H9 (cell line): ENCODE measurements around the gene MYH4. TPM values are rescaled to one million over a fixed set of nuclear protein-coding genes. Genes with fewer than 3 reads are reported as not detected.

ENCODE experiments used
- DNase-seq: peaks from one replicate; pipeline ENCODE4 v3.0.0-alpha.2; 2017
- H2AFZ ChIP-seq: one replicate; pipeline ENCODE4 v1.6.1; 2013; ENCODE audit warnings: mild to moderate bottlenecking, low read length, control low read depth, moderate library complexity
- H2AK5ac ChIP-seq: 2 replicates; pipeline ENCODE4 v1.6.1; 2013; ENCODE audit warnings: low read length, control low read depth, mixed read lengths; ENCODE audit not compliant: insufficient read length
- H2BK120ac ChIP-seq: one replicate; pipeline ENCODE4 v1.6.1; 2013; ENCODE audit warnings: low read depth, mild to moderate bottlenecking, low read length, control low read depth, inconsistent platforms; ENCODE audit not compliant: poor library complexity, severe bottlenecking
- H2BK12ac ChIP-seq: 2 replicates; pipeline ENCODE4 v1.6.1; 2013; ENCODE audit warnings: low read length, control low read depth, mixed read lengths, low read depth; ENCODE audit not compliant: insufficient read length
- H2BK15ac ChIP-seq: 2 replicates; pipeline ENCODE4 v1.6.1; 2013; ENCODE audit warnings: low read depth, low read length, control low read depth
- H2BK20ac ChIP-seq: one replicate; pipeline ENCODE4 v1.6.1; 2013; ENCODE audit warnings: low read depth, mild to moderate bottlenecking, low read length, control low read depth, inconsistent platforms; ENCODE audit not compliant: poor library complexity, severe bottlenecking
- H2BK5ac ChIP-seq: 2 replicates; pipeline ENCODE4 v1.6.1; 2013; ENCODE audit warnings: low read length, control low read depth, mixed read lengths; ENCODE audit not compliant: insufficient read length
- H3K14ac ChIP-seq: 2 replicates; pipeline ENCODE4 v1.6.1; 2013; ENCODE audit warnings: low read length, control low read depth; ENCODE audit not compliant: insufficient read depth
- H3K18ac ChIP-seq: 2 replicates; pipeline ENCODE4 v1.6.1; 2013; ENCODE audit warnings: low read depth, mild to moderate bottlenecking, mixed read lengths, low read length, control low read depth; ENCODE audit not compliant: insufficient read length
- H3K23ac ChIP-seq: 2 replicates; pipeline ENCODE4 v1.6.1; 2013; ENCODE audit warnings: low read length, control low read depth, mixed read lengths, low read depth; ENCODE audit not compliant: insufficient read length
- H3K23me2 ChIP-seq: 2 replicates; pipeline ENCODE4 v1.6.1; 2013; ENCODE audit warnings: low read depth, mild to moderate bottlenecking, mixed read lengths, low read length, control low read depth; ENCODE audit not compliant: insufficient read length, poor library complexity, severe bottlenecking
- H3K27ac ChIP-seq: 2 replicates; pipeline ENCODE4 v1.5.1; 2013; ENCODE audit warnings: low read length, control low read depth, mixed read lengths, low read depth; ENCODE audit not compliant: insufficient read length
- H3K27me3 ChIP-seq: 2 replicates; pipeline ENCODE4 v1.6.1; 2013; ENCODE audit warnings: low read length, control low read depth, inconsistent platforms; ENCODE audit not compliant: insufficient read depth
- H3K4ac ChIP-seq: 2 replicates; pipeline ENCODE4 v1.6.1; 2013; ENCODE audit warnings: low read depth, mild to moderate bottlenecking, control low read depth, inconsistent platforms, low read length, moderate library complexity
- H3K4me1 ChIP-seq: 2 replicates; pipeline ENCODE4 v1.6.1; 2013; ENCODE audit warnings: low read length, control low read depth, inconsistent platforms; ENCODE audit not compliant: insufficient read depth
- H3K4me2 ChIP-seq: 2 replicates; pipeline ENCODE4 v1.6.1; 2013; ENCODE audit warnings: low read length, control low read depth, mixed read lengths; ENCODE audit not compliant: insufficient read length, insufficient read depth
- H3K56ac ChIP-seq: 2 replicates; pipeline ENCODE4 v1.6.1; 2013; ENCODE audit warnings: low read depth, mild to moderate bottlenecking, mixed read lengths, low read length, control low read depth; ENCODE audit not compliant: insufficient read length
- H3K79me1 ChIP-seq: 2 replicates; pipeline ENCODE4 v1.6.1; 2013; ENCODE audit warnings: low read depth, mild to moderate bottlenecking, moderate library complexity, low read length, control low read depth, inconsistent platforms; ENCODE audit not compliant: insufficient read depth, poor library complexity, severe bottlenecking
- H3K79me2 ChIP-seq: 2 replicates; pipeline ENCODE4 v1.6.1; 2013; ENCODE audit warnings: low read length, control low read depth, inconsistent platforms; ENCODE audit not compliant: insufficient read depth
- H3K9ac ChIP-seq: 2 replicates; pipeline ENCODE4 v1.6.1; 2013; ENCODE audit warnings: low read length, control low read depth, mixed read lengths; ENCODE audit not compliant: insufficient read length; ENCODE audit errors: extremely low read depth
- H3K9me3 ChIP-seq: one replicate; pipeline ENCODE4 v1.6.1; 2013; ENCODE audit warnings: low read depth, low read length, inconsistent platforms; ENCODE audit not compliant: control insufficient read depth
- H3T11ph ChIP-seq: one replicate; pipeline ENCODE4 v1.6.1; 2013; ENCODE audit warnings: mild to moderate bottlenecking, low read length, control low read depth, inconsistent platforms
- H4K20me1 ChIP-seq: one replicate; pipeline ENCODE4 v1.6.1; 2013; ENCODE audit not compliant: control insufficient read depth, insufficient read length, insufficient read depth
- H4K5ac ChIP-seq: 2 replicates; pipeline ENCODE4 v1.6.1; 2013; ENCODE audit warnings: low read depth, mild to moderate bottlenecking, mixed read lengths, low read length, control low read depth; ENCODE audit not compliant: insufficient read length
- H4K8ac ChIP-seq: replicated peaks from 2 replicates; pipeline ENCODE4 v1.6.1; 2013; ENCODE audit warnings: low read length, control low read depth, mixed read lengths, low read depth; ENCODE audit not compliant: insufficient read length
- H4K91ac ChIP-seq: 2 replicates; pipeline ENCODE4 v1.6.1; 2013; ENCODE audit warnings: low read depth, mild to moderate bottlenecking, moderate library complexity, mixed read lengths, low read length, control low read depth; ENCODE audit not compliant: insufficient read length
- H3K27ac Mint-ChIP-seq, 3 experiments: 2 replicates in 2 of 3; 3 replicates in 1 of 3; pipeline ENCODE4 v1.8.0; 2020 to 2021; ENCODE audit warnings: mixed read lengths in 3 of 3, mild to moderate bottlenecking in 1 of 3, moderate library complexity in 1 of 3
- H3K27me3 Mint-ChIP-seq: 2 replicates; pipeline ENCODE4 v1.8.0; 2021; ENCODE audit warnings: low read depth, mild to moderate bottlenecking, moderate library complexity, mixed read lengths
- H3K36me3 Mint-ChIP-seq, 3 experiments: 2 replicates in 2 of 3; 3 replicates in 1 of 3; pipeline ENCODE4 v1.8.0; 2020 to 2021; ENCODE audit warnings: low read depth in 3 of 3, mixed read lengths in 3 of 3; ENCODE audit not compliant: insufficient read depth in 1 of 3
- H3K4me1 Mint-ChIP-seq, 2 experiments: 2 replicates each; pipeline ENCODE4 v1.8.0; 2020; ENCODE audit warnings: mixed read lengths in 2 of 2
- H3K4me3 Mint-ChIP-seq, 2 experiments: 2 replicates in 1 of 2; 3 replicates in 1 of 2; pipeline ENCODE4 v1.8.0; 2020 to 2021; ENCODE audit warnings: mild to moderate bottlenecking in 2 of 2, mixed read lengths in 2 of 2, moderate library complexity in 1 of 2
- H3K9me3 Mint-ChIP-seq, 2 experiments: 2 replicates in 1 of 2; 3 replicates in 1 of 2; pipeline ENCODE4 v1.8.0; 2020; ENCODE audit warnings: mild to moderate bottlenecking in 2 of 2, mixed read lengths in 2 of 2, moderate library complexity in 1 of 2
- CTCF ChIP-seq: fragments of 200-600 bp; sonication (generic); conservative IDR thresholded peaks from 3 replicates; pipeline ENCODE4 v1.8.0; 2021; ENCODE audit warnings: antibody characterized with exemption, mild to moderate bottlenecking
- WGBS: extraction: QIAGEN DNeasy Blood & Tissue Kit; methylation state at CpG from one replicate; pipeline ENCODE4 v1.1.7; 2013; ENCODE audit warnings: missing lambda C conversion rate, low lambda C conversion rate, mixed read lengths; ENCODE audit not compliant: insufficient read length; ENCODE audit errors: extremely low coverage; 5-methylcytosine and 5-hydroxymethylcytosine counted together
- total RNA-seq: library from RNA; stranded (reverse); gene quantifications from 2 replicates; pipeline ENCODE4 v1.2.1, GENCODE V29; 2021

Gene MYH4
- total RNA-seq, 1 experiment from 2014 or later: not detected

GRCh38 chr17:10471858-10472257 lies 2.5 kb upstream of the MYH4 start:
- Histone ChIP-seq H3T11ph (no peak overlapping the region), H2BK5ac (no peak overlapping the region), H2BK12ac (no peak overlapping the region), H2BK20ac (no peak overlapping the region), H3K79me2 (no peaks in the 10 kb centered on the region), H3K27ac (no peak overlapping the region), H3K14ac (no peak overlapping the region), H2AFZ (no peak overlapping the region), H2BK120ac (no peak overlapping the region), H3K4ac (no peak overlapping the region), H3K9ac (no peak overlapping the region), H4K20me1 (no peaks in the 10 kb centered on the region), H3K4me1 (no peaks in the 10 kb centered on the region), H4K8ac (no peak overlapping the region), H3K79me1 (no peaks in the 10 kb centered on the region), H3K4me2 (no peak overlapping the region), H3K18ac (no peak overlapping the region), H3K9me3 (no peaks in the 10 kb centered on the region), H2BK15ac (no peak overlapping the region), H3K23me2 (no peaks in the 10 kb centered on the region), H2AK5ac (no peak overlapping the region), H3K56ac (no peak overlapping the region), H3K23ac (no peak overlapping the region), H3K27me3 (no peaks in the 10 kb centered on the region), H4K91ac (no peak overlapping the region), H4K5ac (no peak overlapping the region)
- Mint-ChIP-seq H3K9me3 (no peaks in the 10 kb centered on the region), H3K4me3 (no peak overlapping the region), H3K27ac (no peak overlapping the region), H3K27me3 (no peaks in the 10 kb centered on the region), H3K36me3 (no peaks in the 10 kb centered on the region), H3K4me1 (no peaks in the 10 kb centered on the region)
- no peak for TF ChIP-seq CTCF
- no peak for DNase-seq
- WGBS: no CpG with 5 or more reads among the region's 1 CpG
